Inflammatory macrophage (primary cell): ENCODE measurements around the gene RNF180.
"Not testable (repeated sequence)": the region's sequence is repeated elsewhere in the genome, so short reads cannot be mapped to it uniquely, and the experiment has no call there.

Source experiments
- DNase-seq, 2 donors: peaks; one replicate each; pipeline ENCODE4 v3.0.0-alpha.2; 2020 to 2022

Gene RNF180

DNA sequence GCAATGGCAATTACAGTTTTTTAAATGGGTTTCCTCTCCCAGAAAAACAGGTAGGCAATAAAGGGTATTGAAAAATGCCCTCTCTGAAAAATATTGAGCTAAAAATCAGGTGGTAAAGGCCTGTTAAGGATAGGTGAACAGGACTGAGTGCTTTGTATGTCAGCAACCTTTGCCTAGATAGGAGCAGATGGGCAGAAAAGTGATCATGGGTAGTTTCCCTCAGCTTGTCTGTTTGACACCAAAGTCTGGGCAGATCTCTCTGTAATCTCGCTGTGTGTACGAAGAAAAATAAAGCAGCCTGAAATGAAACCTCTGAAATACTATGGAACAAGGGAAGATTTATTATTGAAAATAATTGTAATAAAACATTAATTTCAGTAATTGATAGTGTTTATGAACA is 15.8 kb downstream of the RNF180 start:
- DNase-seq: no peak

DNA sequence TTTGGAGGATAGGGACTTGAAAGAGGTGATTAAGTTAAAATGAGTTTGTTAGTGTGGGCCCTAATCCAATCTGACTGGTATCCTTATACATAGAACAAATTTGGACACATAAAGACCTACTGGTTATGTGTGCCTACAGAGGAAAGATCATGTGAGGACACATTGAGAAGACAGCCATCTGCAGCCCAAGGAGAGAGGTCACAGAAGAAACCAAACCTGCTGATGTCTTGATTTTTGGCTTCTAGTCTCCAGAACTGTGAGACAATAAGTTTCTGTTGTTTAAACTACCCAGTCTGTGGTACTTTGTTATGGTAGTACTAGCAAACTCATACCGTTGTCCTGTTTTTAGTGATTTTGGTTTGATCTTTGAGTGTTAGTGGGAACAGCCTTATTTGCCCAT is 18.3 kb downstream of the RNF180 start:
- DNase-seq: no peak

DNA sequence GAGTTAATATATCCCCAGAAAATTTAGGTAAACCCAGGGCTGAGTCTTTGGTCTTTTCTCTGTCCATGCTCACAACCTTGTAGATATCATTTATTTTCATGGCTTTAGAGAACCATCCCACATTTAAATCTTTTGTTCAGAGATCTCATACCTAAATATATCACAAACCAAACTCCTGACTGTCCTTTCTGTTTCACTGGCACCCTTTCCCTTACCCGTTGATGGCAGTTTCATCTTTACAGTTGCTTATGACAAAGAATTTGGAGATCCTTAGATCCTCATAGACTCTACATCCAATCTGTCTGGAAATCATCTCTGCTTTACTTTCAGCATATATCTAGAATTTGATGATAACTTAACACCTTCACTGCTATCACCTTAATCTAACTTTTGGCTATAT is 19.2 kb downstream of the RNF180 start:
- no peak for DNase-seq

DNA sequence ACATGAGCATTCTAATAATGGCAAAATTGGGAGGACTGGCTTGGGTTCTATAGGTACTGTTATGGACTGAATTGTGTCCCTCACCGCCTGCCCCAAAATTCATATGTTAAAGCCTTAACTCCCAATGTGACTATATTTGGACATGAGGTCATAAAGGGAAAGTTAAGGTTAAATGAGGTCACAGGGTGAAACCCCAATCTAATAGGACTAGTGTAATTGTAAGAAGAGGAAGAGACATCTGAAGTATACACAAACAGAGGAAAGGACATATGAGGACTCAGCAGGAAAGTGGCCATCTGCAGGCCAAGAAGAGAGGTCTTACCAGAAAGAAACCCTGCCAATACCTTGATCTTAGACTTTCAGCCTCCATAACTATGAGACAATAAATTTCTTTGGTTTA is 23.1 kb downstream of the RNF180 start:
- no peak for DNase-seq

DNA sequence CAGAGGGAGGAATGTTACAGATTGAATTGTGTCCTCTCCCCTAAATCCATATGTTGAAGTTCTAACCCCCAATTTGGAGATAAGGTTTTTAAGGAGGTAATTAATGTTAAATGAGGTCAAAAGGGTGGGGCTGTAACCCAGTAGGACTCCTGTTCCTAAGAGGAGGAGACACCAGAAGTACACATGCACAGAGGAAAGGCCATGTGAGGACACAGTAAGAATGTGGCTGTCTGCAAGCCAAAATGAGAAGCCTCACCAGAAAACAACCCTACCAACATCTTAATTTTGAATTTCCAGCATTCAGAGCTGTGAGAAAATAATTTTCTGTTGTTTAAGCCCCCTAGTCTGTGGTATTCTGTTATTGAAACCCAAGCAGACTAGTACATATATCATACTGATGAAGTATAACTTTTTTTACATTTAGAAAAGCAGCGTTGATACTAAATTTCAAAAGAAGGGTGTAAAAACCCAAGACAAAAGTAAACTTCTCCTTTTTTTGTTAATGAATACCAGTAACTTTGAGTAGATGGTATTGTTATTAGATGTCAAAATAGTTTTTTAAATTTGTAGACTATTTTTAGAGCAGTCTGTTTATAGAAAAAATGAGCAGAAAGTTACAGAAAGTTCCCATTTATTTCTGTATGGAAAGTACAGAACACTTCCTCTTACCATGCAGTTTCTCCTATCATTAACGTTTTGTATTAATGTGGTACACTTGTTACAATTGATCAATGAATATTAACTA is 25.1 kb downstream of the RNF180 start:
- no peak for DNase-seq

DNA sequence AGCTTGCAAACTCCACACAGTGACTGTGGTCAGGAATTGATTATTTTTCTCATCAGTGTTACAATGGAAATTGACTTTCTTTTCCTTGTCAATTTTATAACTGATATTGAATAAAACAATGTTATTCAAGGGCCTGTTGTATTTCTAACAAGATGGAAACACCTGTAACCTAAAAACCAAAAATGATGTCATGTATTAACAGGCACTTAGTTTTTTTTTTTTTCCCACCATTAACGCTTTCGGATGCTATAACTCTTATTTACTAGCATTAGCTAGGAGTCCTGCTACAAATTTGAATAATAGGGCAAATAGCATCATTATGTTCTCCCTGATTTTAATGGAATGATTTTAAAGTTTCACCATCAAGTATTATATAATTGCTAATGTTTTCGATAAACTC is 30.3 kb downstream of the RNF180 start:
- DNase-seq: no peak

DNA sequence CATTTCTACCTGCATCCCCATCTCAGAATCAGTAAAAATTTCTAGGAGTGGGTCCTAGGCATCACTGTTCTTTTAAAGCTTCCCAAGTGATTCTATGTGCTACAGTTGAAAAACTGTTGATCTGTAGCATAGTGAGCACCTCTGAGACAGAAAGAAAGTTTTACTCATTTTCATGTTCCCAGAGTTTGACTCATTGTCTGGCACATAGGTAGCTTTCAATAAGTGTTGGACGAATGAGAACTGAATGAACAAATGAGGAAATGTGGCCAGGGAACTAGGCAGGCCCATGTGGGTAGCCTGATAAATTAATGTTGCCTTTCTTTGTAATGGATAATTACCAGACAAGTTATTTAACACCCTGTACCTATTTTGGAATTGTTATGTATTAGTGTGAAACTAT is 33.8 kb downstream of the RNF180 start:
- DNase-seq: no peak

DNA sequence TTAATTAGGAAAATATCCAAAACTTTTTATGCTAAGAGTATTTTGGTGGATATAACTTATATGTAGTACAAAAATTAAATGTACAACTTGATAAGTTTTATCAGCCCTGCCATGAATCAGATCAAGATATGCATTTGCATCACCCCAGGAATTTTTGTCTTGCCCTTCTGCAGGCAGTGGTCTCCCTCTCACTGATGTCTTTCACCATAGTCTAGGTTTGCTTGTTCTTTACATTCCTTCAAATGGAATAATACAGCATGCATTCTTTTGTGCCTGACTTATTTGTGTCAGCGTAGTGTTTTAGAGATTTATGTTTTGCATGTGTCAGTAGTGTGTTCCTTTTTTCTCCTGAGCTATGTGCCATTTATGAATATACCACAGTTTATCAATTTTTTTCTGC is 36.4 kb downstream of the RNF180 start:
- no peak for DNase-seq

DNA sequence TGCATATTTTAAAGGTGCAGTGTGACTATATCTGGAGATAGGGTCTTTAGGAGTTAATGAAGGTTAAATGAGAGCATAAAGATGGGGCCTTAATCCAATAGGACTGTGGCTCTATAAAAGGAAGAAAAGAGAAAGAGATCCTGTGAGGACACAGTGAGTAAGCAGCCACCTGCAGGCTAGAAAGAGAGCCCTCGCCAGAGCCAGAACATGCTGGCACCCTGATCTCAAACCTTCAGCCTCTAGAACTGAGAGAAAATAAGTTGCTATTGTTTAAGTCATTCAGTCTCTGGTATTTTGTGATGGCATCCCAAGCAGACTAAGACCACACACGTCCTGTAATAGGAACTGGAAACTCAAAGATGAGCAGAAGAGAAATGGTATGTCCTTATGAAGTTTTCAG is 41.0 kb downstream of the RNF180 start:
- no peak for DNase-seq

DNA sequence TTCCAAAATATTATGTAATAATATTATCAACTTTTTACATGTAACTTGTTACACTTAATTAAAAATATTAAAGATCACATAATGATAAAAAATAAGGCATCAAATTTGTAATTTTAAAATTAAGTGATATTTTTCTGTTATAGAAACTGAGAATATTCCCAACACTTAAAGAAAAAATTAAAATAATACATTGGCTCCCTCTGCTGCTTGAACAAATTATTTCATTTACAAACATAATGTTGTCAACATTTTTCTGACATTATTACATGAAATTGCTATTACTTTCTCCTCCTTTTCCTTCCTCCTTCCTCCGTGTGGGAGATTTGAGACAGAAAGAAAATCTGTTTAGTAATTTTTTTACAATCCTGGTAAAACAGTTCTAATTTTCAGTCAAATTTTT is 42.3 kb downstream of the RNF180 start:
- peak in 1 of 2 donors; percentile 13 for DNase-seq

DNA sequence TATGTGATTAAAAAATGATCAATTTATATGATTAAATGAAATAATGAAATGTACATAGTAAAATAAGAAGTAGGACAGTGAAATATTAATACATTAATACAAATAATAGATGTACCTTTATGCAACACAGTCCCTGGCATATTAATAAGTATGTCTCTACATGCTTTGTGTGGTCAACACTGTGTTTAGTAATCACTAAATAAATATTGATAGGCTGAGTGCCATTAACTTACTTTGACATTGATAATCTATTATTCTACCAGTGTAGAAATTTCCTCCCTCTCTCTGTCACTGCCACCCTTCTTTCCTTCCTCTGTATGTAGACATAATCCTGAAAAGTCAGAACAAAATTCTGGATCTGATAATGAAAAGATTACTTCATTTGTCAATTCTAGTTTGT is 43.7 kb downstream of the RNF180 start:
- no peak for DNase-seq

DNA sequence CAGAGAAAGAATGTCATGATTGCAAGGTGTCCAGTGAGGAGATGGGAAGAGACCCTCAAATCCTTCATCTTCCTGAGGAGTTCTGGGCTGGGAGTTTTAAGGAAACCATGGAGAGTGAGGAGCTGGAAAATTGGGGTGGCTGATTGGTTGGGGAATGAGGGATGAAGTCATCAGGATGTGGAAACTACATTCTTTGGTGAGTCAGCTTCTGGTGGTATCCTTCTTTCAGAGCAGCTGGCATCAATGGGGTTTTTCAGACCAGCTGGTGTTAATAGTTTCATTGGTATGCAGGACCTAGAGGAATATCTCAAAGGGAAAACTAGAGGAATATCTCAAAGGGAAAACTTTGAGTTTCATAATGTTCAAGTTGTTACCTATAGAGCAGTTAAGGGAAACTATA is 45.2 kb downstream of the RNF180 start:
- no peak for DNase-seq

DNA sequence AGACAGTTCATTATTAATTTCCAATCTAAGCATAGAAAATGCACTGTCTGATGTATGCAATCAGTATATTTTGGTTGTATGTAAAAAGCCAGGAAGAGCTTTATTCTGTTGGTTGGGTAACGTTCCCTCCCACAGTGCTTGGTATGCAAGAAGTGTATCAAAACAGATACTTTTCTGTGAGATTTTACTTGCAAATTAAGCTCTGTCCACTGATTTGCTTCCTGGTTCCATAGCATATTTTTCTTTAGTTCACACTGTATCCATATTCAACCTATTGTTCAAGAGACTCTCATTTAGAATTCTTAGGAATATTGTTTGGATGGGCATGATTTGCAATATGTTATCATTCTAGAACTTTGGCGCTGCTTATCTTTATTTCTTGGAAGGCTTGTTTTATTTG is 47.4 kb downstream of the RNF180 start:
- no peak for DNase-seq

DNA sequence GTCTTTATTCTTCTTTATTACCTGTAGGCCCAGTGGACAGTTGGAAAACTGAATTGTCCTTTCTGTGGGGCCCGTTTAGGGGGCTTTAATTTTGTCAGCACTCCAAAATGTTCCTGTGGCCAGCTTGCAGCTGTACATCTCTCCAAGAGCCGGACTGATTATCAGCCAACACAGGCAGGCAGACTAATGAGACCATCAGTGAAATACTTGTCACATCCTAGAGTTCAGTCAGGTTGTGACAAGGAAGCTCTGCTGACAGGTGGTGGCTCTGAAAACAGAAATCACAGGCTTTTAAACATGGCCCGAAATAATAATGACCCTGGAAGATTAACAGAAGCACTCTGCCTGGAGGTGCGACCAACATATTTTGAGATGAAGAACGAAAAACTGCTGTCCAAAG is 47.9 kb downstream of the RNF180 start:
- DNase-seq: no peak

DNA sequence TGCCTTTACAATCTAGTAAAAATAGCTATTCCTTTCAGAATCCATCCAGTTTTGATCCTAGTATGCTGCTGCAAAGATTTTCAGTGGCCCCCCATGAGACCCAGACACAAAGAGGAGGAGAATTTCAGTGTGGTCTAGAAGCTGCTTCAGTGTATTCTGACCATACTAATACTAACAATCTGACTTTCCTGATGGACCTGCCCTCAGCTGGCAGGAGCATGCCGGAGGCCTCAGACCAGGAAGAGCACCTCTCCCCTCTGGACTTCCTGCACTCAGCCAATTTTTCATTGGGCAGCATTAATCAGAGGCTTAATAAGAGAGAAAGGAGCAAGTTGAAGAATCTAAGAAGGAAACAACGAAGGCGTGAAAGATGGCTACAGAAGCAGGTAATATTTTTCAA is 48.5 kb downstream of the RNF180 start:
- DNase-seq: no peak

DNA sequence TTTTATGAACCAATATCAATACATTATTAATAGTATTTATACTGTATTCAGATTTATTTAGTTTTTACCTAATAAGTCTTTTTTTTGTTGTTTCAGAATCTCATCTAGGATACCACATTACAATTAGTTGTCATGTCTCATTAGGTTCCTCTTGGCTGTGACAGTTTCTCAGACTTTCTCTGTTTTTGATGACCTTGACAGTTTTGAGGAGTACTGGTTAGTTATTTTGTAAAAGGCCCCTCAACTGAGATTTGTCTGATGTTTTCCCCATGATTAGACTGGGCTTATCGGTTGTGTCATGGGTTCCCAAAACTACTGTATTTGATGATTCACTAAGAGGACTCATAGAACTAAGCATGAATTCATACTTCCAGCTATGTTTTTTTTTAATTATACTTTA is 56.3 kb downstream of the RNF180 start:
- DNase-seq: no peak

DNA sequence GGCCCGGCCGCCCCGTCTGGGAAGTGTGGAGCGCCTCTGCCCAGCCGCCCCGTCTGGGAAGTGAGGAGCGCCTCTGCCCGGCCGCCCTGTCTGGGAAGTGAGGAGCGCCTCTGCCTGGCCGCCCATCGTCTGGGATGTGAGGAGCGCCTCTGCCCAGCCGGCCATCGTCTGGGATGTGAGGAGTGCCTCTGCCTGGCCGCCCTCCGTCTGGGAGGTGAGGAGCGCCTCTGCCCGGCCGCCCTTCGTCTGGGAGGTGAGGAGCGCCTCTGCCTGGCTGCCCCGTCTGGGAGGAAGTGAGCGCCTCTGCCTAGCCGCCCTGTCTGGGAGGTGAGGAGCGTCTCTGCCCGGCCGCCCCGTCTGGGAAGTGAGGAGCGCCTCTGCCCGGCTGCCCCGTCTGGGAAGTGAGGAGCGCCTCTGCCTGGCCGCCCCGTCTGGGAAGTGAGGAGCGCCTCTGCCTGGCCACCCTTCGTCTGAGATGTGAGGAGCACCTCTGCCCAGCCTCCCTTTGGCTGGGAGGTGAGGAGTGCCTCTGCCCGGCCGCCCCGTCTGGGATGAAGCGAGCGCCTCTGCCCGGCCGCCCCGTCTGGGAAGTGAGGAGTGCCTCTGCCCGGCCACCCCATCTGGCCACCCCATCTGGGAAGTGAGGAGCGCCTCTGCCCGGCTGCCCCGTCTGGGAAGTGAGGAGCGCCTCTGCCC is 59.8 kb downstream of the RNF180 start:
- DNase-seq: not testable (repeated sequence)

DNA sequence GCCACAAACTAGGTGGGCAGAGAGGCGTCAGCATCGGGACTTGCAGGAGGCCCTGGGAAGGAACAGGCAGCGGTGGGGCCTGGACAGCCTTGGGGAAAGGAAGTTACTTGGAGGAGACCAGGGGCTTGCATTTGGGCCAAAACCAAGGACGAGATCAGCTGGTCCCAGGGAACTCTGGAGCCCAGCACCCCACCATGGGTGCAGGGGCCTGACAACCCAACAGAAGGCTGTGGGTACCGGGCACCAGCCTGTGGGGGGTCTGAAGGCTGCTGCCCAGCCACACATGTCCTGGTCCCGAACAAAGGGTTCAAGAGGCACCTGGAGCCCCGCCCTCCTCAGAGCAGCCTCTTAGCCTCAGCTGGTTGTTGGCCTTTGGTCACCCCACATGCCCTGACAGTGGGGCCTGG is 61.5 kb downstream of the RNF180 start:
- not testable (repeated sequence) for DNase-seq

DNA sequence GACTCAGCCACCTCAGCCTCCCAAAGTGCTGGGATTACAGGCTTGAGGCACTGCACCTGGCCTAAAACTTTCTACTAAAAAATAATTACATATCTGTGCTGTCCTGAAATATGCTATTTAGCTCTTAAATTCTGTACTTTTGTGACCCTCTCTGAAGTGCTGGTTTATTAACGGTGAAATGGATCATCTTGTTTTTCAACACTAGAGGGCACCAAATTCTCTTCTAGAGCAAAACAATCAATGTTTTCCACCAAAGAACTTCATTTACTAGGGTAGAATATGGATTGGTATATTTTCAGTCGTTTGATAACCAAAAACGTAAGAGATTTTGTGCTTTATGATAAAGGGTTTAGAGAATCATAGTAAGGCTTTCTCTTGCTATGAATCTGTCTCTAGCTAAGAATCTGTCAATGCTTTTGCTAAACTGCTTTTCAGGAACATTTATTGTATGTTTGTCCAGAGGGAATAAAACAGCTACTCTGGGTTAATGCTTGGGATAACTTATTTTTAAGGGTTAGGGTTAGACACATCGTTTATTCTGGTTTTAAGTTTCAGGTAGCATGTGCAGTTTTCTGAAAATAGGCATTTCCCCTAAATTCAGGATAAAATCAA is 63.6 kb downstream of the RNF180 start:
- DNase-seq: peak; percentile 8 to 21

DNA sequence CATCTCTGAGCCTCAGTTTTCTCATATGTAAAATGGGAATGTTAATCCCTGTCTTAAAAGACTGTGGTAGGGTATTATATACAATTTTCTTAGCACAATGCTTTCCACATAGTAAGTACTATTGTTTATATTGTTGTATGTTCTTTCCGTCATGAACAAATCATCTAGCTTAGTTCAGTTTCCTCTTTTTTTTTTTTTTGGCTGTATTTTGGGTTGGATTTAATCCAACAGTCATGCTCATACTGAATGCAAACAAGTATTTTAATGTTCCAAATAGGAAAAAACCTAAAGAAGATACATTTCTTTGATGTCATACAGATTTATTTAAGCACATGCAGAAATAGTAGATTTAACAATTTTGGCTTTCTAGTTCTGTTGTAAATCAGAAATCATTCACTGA is 95.1 kb downstream of the RNF180 start:
- DNase-seq: no peak

DNA sequence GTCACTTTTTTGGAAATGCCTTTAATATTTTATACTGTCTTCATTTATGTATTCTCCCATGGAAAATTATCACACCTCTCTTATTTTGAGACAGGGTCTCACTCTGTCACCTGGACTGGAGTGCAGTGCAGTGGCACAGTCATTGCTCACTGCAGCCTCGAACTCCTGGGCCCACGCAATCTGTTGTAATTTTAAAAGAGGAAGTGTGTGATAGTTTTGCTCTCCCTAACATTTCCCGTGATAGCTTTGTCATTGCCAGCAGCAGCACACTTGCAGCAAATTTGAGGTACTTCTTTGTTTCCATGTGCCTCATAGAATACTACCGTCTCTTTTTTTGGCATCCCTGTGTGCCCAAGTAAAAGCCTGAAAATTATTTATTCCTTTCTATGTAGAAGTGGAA is 103.5 kb downstream of the RNF180 start:
- peak; percentile 18 to 37 for DNase-seq

DNA sequence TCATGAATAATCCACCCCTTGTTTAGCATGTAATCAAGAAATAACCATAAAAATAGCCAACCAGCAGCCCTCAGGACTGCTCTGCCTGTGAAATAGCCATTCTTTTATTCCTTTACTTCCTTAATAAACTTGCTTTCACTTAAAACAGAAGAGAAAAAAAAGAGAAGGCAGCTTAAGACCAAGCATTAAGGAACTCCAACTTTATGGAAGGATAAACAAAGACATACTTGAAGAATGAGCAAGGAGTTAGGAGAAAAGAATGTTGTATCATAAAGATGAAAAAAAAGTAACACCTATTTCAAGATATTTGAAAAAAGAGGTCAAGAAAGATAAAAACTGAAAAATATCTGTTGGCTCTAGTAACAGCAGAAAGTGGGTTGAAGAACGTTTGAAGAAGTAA is 107.6 kb downstream of the RNF180 start:
- no peak for DNase-seq

DNA sequence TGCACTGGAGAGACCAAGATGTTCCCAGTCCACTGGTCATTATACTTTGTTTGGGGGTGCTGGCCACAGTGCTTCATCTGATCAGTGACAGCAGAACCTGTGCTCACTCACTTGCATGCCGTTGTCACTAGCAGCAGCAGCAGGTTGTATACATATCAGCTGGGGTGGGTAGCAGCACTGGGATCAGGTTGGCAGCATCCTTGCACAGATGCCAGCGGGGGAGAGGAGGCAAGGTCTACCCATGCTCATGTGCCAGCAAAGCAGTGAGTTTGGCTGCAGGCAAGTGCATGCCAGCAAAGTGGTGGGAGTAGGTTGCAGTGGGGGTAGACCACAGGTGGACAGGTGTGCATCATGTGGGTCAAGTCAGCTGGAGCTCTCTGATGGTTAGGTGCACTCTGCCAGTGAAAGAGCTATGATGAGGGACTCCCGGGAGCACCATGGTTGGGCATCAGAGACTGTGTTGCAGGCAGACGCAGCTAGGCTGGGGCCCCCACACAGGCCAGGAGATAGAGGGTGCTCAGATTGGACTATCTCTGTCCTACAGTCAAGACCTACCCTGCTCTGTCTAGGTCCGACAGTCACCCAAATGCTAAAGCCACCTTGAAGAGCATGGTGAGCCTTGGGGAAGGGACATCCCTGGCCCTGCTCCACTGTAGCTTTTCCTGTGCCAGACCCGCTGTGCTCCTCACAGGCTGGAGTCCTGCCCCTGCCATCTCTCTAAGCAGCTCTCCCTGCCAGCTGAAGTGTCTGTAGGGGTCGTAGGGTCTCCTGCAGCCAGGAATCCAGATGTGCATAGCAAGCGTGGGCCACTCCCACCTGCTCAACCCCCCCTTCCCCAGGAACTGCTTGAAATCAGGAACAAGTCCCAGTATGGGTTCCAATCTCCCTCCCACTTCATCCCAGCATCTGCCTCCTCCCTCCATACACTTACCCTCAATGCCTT is 119.8 kb downstream of the RNF180 start:
- no peak for DNase-seq
